Stimulated activated CD4-positive, alpha-beta T cell treated with anti-CD3 and anti-CD28 coated beads, TNF-alpha, amount 100 ng/mL, for 24 hours (primary cell): ENCODE data around the gene TEDC1.

Experiments
- DNase-seq, 3 experiments: peaks; one replicate each; pipeline ENCODE4 v3.0.0-alpha.2; 2020; ENCODE audit warnings: low read depth in 3 of 3

TEDC1 gene

DNA sequence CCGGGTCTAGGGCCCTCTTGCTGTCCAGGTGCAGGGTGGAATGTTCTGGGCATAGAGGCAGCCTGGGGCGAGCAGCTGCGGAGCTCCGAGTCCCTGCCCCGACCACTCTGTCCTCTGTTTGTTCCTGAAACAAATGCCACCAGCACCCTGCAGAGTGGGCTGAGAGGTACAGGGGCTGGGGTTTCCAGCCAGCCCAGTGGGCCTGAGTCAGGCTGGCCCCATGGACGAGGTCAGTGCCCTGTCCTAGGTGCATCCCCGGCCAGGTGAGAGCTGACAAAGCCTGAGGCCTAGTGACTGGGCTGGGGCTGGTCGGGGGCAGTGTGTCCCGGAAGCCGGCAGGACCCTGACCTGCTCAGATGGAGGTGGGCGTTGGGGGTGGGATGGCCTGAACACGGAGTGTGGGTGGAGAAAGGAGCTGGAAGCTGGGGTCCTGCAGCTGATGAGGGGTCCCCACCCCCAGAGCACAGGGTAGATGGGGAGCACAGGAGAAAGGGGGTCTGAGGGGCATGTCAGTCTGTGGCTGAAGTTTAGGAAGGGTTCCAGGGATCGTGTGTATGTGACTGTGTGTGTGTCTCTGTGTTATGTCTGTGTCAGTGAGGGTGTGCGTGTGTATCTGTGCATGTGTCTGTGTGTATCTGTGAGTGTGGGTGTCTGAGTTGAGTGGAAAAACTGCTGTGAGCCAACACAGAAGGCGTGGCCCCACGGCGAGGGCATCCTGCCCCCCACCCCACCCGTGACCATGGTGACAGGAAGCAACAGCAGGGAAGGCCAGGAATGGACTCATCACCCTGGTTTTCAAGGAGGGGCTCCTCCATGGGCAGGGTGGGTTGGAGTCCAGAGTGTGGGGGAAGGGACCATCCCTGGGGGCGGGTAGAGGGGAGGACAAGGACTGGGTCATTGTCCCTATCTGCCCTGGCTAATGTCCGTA, 6.7 kb upstream of the TEDC1 start:
- DNase-seq: no peak

DNA sequence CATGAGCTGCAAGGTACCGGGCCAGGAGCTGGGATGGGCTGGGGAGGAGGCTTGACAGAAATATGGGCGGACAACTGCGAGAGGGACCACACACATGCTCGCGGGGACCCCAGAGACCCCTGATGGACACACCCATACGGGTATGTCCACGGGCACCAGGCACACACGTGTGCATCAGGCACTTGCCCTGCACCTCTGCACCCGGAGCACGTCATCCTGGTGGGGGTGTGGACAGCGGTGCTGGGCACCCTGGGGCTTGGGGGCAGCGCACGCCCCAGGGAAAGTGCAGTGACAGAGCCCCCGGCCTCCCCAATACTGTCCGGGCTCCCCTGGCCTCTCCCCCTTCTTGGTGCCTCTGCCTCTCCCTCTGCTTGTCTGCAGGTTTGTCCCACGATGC, 6.1 kb upstream of the TEDC1 start:
- no peak for DNase-seq

- DNase-seq: peak in 1 of 3 experiments; percentile 34
Observed at GRCh38 chr14:105485739-105486162, 5.3 kb upstream of the TEDC1 start.

DNA sequence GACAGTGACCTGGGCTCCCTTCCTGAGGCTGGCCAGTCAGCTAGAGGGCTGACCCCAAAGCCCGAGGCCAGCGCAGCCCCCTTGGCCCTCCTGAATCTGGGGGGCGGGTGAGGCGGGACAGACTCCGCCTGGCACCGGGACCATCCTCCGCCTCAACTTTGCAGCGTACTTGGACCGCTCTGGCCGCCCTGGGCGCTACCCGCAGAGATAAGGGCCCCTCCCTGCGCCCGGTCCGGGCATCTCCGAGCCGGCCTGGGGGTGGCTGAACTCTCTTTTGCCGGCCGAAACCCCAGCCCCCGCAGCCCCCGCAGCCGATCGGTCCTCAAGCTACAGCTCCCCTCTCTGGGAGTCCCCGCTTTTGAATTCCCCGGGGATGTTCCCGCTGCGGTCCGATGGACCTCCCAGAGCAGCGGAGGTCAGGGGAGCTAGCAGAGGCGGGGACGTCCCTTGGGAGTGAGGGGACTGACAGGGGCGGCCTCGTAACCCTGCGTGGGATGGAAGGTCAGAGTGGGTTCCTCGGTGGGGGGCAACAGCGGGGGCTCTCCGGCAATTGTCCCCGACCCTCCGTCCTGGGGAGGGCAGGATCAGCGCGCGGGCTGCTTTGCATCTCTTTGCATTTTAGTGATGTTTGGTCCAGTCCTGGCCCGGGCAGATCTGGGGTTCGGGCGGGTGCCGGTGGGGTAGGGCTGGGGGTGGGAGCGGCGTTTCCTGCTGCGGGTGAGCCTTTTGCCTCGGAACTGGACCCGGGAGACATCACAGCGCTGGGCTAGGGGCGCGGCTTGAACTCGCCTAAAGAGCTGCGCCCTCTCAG, 4.7 kb upstream of the TEDC1 start, which contains the start of gene CRIP1:
Gene CRIP1, plus strand, starts transcription at position 724 of the 811 bp plus-strand sequence. CDS start 374 bp downstream, outside the sequence.
- DNase-seq: no peak

DNA sequence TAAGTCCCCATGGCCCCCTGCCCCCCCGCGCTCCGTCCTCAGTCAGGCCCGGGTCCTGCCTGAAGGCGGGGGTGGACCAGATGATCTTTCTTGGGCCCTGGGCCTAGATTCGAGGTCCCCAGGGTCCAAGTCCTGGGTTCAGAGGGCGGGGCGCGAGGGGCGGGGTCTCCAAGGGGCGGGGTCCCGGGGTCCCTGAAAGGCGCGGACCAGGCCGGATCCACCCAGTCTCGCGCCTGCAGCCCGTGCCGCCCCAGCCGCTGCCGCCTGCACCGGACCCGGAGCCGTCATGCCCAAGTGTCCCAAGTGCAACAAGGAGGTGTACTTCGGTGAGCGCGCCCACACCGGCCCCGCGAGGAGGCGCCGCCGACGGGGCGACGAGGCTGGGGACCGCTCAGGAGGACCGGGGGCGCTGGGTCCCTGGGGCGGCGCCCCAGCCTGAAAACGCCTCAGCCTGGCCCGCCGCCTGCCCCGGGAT, 4.0 kb upstream of the TEDC1 start:
- peak in 1 of 3 experiments; percentile 65 for DNase-seq

- peak in 1 of 3 experiments; percentile 57 for DNase-seq
Observed at GRCh38 chr14:105487449-105487985, 3.5 kb upstream of the TEDC1 start.

DNA sequence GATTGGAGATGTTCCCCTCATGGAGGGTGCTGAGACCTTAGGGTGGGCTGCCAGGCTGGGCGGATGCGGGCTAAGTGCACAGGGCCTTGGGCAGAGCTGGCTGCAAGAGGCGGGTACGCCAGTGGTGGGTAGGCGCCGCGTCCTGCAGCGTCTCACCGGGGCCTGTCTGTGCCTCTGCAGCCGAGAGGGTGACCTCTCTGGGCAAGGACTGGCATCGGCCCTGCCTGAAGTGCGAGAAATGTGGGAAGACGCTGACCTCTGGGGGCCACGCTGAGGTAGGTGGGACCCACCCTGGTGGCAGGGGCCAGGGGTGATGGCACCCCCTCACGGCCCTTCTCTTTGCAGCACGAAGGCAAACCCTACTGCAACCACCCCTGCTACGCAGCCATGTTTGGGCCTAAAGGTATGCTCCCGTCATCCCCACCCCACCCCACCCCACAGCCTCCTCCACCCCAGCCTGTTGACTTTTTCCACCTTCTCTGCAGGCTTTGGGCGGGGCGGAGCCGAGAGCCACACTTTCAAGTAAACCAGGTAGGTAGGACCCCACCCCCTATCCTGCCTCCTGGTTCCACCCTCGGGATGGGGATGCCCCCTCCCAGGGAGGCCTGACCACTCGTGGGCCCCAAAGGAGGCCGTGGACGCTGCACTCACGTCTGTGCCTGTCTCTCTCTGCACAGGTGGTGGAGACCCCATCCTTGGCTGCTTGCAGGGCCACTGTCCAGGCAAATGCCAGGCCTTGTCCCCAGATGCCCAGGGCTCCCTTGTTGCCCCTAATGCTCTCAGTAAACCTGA, 2.9 kb upstream of the TEDC1 start:
- DNase-seq: peak in 1 of 3 experiments; percentile 30

DNA sequence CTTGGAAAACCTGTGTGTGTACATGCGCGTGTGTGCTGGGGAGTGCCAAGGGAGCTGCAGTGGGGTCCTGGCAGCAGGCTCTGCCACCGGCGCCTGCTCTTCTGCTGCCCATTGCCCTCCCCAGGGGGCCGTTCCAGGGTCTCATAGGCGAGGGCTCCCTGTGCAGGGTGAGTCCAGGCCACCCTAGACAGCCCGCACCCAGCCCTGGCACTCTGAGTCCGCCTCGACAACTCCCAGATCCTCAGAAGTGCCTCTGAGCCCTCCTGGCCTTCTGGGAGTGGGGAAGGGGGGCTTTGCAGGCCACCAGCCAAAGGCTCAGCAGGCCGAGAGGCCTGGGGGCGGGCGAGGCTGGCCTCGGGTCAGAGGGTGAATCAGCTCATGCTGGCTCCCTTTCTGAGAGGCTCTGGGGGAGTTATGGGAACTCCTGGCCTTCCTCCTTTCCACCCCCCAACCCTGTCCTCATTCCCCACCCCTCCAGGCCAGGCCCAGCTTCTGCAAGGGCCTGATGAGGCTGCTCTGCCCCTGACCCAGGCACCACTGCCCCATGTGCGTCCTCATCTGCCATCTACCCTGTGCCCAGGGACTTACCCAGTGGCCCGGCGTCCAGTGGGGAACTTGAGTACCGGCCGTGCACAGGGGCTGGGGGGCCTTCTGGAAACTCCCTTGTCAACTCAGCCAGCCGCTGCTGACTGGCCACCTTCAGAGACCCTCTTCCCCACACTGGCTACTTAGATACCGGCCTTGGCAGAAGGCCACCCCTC, 2.1 kb upstream of the TEDC1 start:
- no peak for DNase-seq

DNA sequence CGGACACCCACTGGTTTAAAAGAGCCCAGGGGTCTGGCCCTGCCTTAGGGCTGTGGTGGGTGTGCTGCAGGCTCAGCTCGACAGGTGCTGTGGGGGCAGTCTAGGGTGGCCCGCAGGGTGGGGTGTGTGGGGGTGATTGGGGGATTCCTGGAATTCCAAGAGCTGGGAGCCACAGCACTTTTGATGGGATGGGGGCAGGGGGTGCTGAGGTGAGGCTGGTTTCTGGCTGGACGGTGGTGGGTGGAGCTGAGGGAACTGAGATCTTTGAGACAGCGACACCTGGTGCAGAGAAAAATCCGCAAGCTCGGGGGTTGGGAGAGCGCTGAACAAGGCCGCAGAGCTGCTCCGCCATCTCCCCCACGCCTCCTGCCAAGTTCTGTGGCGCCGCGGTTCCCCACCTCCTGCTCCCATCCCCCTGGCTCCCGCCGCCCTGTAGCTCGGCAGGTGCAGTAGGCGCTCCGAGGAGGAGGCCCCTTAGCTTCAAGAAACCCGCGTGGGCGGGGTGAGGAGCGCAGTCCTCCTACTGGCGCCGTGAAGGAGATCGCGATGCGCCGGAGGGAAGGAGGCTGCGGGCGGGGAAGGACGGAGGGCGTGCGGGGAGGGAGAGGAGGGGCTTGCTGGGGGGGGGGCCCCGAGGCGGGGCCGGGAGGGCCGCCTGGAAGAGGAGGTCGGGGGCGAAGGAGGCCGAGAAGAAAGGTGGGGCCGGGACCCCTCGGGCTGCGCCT, 1.3 kb upstream of the TEDC1 start:
- peak; percentile 61 to 83 (median 72) for DNase-seq

DNA sequence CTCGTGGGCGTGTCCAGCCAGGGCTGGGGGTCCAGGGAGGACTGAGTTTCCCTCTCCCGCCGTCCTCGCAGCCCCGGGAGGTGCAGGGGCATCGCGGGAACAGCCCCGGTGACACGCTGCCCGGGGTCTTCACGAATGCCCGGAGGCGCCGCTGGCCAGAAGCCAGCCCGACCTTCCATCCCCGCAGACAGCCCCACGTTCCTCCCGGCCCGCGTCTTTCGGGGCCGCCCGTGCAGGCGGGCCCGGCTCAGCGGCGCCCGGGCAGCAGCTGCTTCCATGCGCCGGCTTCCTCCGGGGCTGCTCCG, 827 bp upstream of the TEDC1 start:
- no peak for DNase-seq

DNA sequence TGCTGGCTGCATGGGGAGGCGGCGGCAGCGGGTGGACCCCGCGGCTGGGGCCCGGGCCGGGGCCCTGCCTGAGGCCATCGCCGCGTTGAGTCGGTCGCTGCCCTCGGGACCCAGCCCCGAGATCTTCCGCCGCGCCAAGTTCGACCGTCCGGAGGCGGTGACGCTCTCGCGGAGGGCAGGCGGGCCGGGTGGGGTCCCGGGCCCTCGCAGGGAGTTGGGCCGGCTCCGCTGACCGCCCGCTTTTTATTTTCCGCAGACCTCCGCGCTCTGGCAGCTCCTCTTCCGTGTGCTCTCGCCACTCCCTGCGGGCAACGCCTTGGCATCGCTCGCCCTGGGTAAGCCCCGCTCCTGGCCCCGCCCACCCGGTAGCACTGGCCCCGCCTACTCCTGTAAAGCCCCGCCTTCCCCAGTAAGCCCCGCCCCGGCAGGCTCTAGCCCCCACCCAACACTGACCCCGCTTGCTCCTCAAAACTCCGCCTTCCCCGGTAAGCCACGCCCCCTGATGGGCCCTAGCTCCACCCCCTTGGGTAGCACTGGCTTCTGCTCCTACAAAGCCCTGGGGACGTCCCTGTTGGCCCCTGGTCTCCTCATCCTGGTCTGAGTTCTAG, 424 bp downstream of the TEDC1 start:
- peak; percentile 69 to 92 (median 81) for DNase-seq

GRCh38 chr14:105492031-105492970, 1.3 kb downstream of the TEDC1 start:
- no peak for DNase-seq

- no peak for DNase-seq
Observed at GRCh38 chr14:105492971-105493871, 2.2 kb downstream of the TEDC1 start.

DNA sequence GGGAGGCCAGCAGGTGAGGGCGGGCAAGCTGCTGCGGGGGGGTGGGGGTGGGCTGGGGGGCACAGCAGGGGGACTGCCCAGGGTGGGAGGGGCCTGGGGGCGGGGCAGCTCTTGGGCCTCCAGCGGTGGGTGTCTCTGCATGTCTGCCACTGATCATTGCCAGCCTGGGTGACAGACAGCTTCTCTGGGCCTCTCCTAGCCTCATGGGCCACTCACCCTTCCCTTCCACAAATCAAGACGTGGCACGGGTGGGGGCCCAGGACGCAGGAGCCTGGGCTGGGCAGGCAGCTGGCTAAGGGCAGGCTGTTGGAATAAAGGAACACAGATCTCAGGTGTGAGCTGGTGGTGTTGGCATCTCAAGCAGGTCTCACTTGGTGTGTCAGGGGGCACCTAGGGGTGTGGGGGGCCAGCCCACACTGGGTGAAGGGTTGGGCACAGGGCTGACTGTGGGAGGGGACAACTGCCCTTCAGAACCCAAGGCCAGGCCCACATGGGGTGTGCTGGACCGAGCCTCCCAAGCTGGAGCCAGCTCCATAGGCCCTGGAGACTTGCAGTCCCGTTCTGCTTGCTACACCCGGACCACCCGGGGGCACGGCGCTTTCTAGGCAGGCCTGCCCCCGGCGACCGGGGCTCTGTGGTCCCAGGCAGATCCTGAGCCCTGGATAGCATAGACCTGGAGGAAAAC, 3.0 kb downstream of the TEDC1 start:
- no peak for DNase-seq

- DNase-seq: no peak
Observed at GRCh38 chr14:105494606-105494929, 3.5 kb downstream of the TEDC1 start.

- no peak for DNase-seq
Observed at GRCh38 chr14:105495101-105495989, 4.3 kb downstream of the TEDC1 start.
